HCT116 (cell line): ENCODE measurements around the gene LDAH. TPM values are rescaled to one million over a fixed set of nuclear protein-coding genes. Genes with fewer than 3 reads are reported as not detected.

Experiments
- ATAC-seq: fragments of 200-7000 bp; cut with Tn5 transposase; 2 replicates; pipeline ENCODE4 v1.9.1; 2020; ENCODE audit warnings: mild to moderate bottlenecking, moderate library complexity
- BruUV-seq: library from RNA; stranded (reverse); fragments of 400-500 nt; replicated peaks from 2 replicates; lab custom pipeline; 2021; lab: Mats Ljungman, UMichigan
- CTCF ChIA-PET: fragments of 300-600 bp; sonication (Branson Sonifier 250); formaldehyde crosslinking; loops from one replicate; lab custom pipeline; 2021; ENCODE audit warnings: antibody characterized with exemption; lab: Charles Lee
- POLR2A ChIA-PET: fragments of 300-600, 350-600 bp; sonication (Branson Sonifier 250); formaldehyde crosslinking; loops from one replicate; lab custom pipeline; 2021; ENCODE audit warnings: antibody characterized with exemption; lab: Charles Lee
- RAD21 ChIA-PET, 2 experiments: fragments of 300-600 bp; sonication (Branson Sonifier 250); formaldehyde crosslinking; loops; one replicate each; lab custom pipeline; 2023; ENCODE audit warnings: low total read pairs in 2 of 2; ENCODE audit not compliant: uncharacterized antibody in 2 of 2, unreplicated experiment in 2 of 2, low non-redundant PET in 1 of 2; lab: Charles Lee
- DNase-seq: peaks from one replicate; pipeline ENCODE4 v3.0.0-alpha.2; 2010; ENCODE audit warnings: low read depth, low spot score
- H2AFZ ChIP-seq: fragments of 200-600 bp; shearing (Covaris generic), sonication (generic); 2 replicates; pipeline ENCODE4 v1.6.1; 2017; ENCODE audit warnings: low read depth, mixed run types, mixed read lengths, antibody characterized with exemption, low read length; ENCODE audit not compliant: poor library complexity, severe bottlenecking
- H3K27ac ChIP-seq: 2 replicates; pipeline ENCODE4 v1.5.1; 2012; ENCODE audit warnings: low read depth, low read length
- H3K27me3 ChIP-seq: fragments of 200-600 bp; sonication (generic); 2 replicates; pipeline ENCODE4 v1.6.1; 2016; ENCODE audit warnings: mixed run types, low read length, mixed read lengths; ENCODE audit not compliant: insufficient read depth
- H3K36me3 ChIP-seq, 2 experiments: fragments of 200-500 bp in 1 of 2; fragments of 200-600 bp in 1 of 2; sonication (Bioruptor generic) in 1 of 2; sonication (generic) in 1 of 2; 2 replicates each; pipeline versions ENCODE4 v1.5.1 to v1.6.1; 2014 to 2016; ENCODE audit warnings: low read length in 2 of 2, inconsistent platforms in 1 of 2, mixed read lengths in 1 of 2, mixed run types in 1 of 2; ENCODE audit not compliant: insufficient read depth in 2 of 2, control insufficient read depth in 1 of 2
- H3K4me1 ChIP-seq, 2 experiments: fragments of 200-600 bp in 1 of 2; sonication (generic) in 1 of 2; 2 replicates each; pipeline versions ENCODE4 v1.5.1 to v1.6.1; 2012 to 2017; ENCODE audit warnings: low read length in 2 of 2, inconsistent platforms in 1 of 2, mild to moderate bottlenecking in 1 of 2, mixed read lengths in 1 of 2, mixed run types in 1 of 2, moderate library complexity in 1 of 2; ENCODE audit not compliant: insufficient read depth in 2 of 2, control insufficient read depth in 1 of 2
- H3K4me2 ChIP-seq: fragments of 200-600 bp; sonication (generic); 2 replicates; pipeline ENCODE4 v1.6.1; 2017; ENCODE audit warnings: mixed run types, low read length, mixed read lengths
- H3K4me3 ChIP-seq, 2 experiments: fragments of 200-600 bp in 1 of 2; sonication (generic) in 1 of 2; replicated peaks in 1 of 2; 2 replicates each; pipeline ENCODE4 v1.5.1; 2011 to 2016; ENCODE audit warnings: low read length in 2 of 2, control low read depth in 1 of 2, low read depth in 1 of 2, mild to moderate bottlenecking in 1 of 2, mixed read lengths in 1 of 2, mixed run types in 1 of 2
- H3K79me2 ChIP-seq: fragments of 200-600 bp; sonication (generic); 2 replicates; pipeline ENCODE4 v1.6.1; 2017; ENCODE audit warnings: mild to moderate bottlenecking, mixed run types, low read length, moderate library complexity, mixed read lengths; ENCODE audit not compliant: insufficient read depth
- H3K9ac ChIP-seq: fragments of 200-600 bp; sonication (generic); 2 replicates; pipeline ENCODE4 v1.6.1; 2016; ENCODE audit warnings: low read length, mixed read lengths
- H3K9me2 ChIP-seq: fragments of 200-600 bp; sonication (generic), shearing (Covaris generic); 2 replicates; pipeline ENCODE4 v1.6.1; 2017; ENCODE audit warnings: mixed run types, mild to moderate bottlenecking, moderate library complexity; ENCODE audit not compliant: insufficient read depth
- H3K9me3 ChIP-seq, 2 experiments: fragments of 200-500 bp in 1 of 2; fragments of 200-600 bp in 1 of 2; sonication (Bioruptor generic) in 1 of 2; sonication (generic) in 1 of 2; 2 replicates each; pipeline ENCODE4 v1.6.1; 2014 to 2017; ENCODE audit warnings: low read length in 2 of 2, mixed read lengths in 2 of 2, inconsistent platforms in 1 of 2, low read depth in 1 of 2, mild to moderate bottlenecking in 1 of 2, mixed run types in 1 of 2, moderate library complexity in 1 of 2; ENCODE audit not compliant: control insufficient read depth in 1 of 2, insufficient read depth in 1 of 2
- H4K20me1 ChIP-seq: fragments of 200-600 bp; sonication (generic), shearing (Covaris generic); 2 replicates; pipeline ENCODE4 v1.6.1; 2017; ENCODE audit warnings: mixed run types, mild to moderate bottlenecking, moderate library complexity; ENCODE audit not compliant: insufficient read depth
- CBX3 ChIP-seq: IDR thresholded peaks from 2 replicates; pipeline ENCODE4 v1.6.1; 2012; ENCODE audit warnings: low read depth
- CEBPB ChIP-seq: IDR thresholded peaks from 2 replicates; pipeline ENCODE4 v1.6.1; 2012; ENCODE audit warnings: low read depth
- EGR1 ChIP-seq: IDR thresholded peaks from 2 replicates; pipeline ENCODE4 v1.6.1; 2012; ENCODE audit warnings: low read depth
- ELF1 ChIP-seq: IDR thresholded peaks from 2 replicates; pipeline ENCODE4 v1.6.1; 2012; ENCODE audit warnings: low read depth, borderline replicate concordance
- FOSL1 ChIP-seq: IDR thresholded peaks from 2 replicates; pipeline ENCODE4 v1.6.1; 2012; ENCODE audit warnings: low read depth
- JUND ChIP-seq: IDR thresholded peaks from 2 replicates; pipeline ENCODE4 v1.6.1; 2012
- POLR2AphosphoS5 ChIP-seq: IDR thresholded peaks from 2 replicates; pipeline ENCODE4 v1.6.1; 2011; ENCODE audit warnings: mild to moderate bottlenecking, low read depth, low read length, moderate library complexity
- SP1 ChIP-seq: IDR thresholded peaks from 2 replicates; pipeline ENCODE4 v1.6.1; 2012; ENCODE audit warnings: low read depth
- intact Hi-C: fragments of 100-400 bp; cut with micrococcal nuclease; formaldehyde crosslinking; loops from 2 replicates; pipeline ENCODE4 v1.10.0; 2022
- total RNA-seq: library from RNA; stranded (reverse); gene quantifications from one replicate; pipeline ENCODE4 v1.2.1, GENCODE V29; 2021; ENCODE audit not compliant: unreplicated experiment
- TF ChIP-seq, protein P1 (sequence below): IDR thresholded peaks from 2 replicates; pipeline ENCODE4 v1.6.1; 2012
- TF ChIP-seq, protein P2 (sequence below), 3 experiments: fragments of 200-600 bp in 1 of 3; sonication (generic) in 1 of 3; IDR thresholded peaks in 2 of 3; conservative IDR thresholded peaks in 1 of 3; 2 replicates each; pipeline ENCODE4 v1.5.1; 2012 to 2017; ENCODE audit warnings: low read depth in 2 of 3, low read length in 2 of 3, antibody characterized with exemption in 1 of 3, borderline replicate concordance in 1 of 3, control low read depth in 1 of 3, mild to moderate bottlenecking in 1 of 3, mixed read lengths in 1 of 3, mixed run types in 1 of 3, moderate library complexity in 1 of 3; ENCODE audit not compliant: insufficient read depth in 1 of 3
- TF ChIP-seq, protein P3 (sequence below): IDR thresholded peaks from 2 replicates; pipeline ENCODE4 v1.6.1; 2011; ENCODE audit warnings: mild to moderate bottlenecking, low read length, moderate library complexity; ENCODE audit not compliant: insufficient replicate concordance; ENCODE audit errors: extremely low read depth
- TF ChIP-seq, protein P4 (sequence below): IDR thresholded peaks from 2 replicates; pipeline ENCODE4 v1.6.1; 2012; ENCODE audit warnings: low read depth

LDAH gene
- total RNA-seq, 1 experiment from 2014 or later: 25.7 TPM

DNA sequence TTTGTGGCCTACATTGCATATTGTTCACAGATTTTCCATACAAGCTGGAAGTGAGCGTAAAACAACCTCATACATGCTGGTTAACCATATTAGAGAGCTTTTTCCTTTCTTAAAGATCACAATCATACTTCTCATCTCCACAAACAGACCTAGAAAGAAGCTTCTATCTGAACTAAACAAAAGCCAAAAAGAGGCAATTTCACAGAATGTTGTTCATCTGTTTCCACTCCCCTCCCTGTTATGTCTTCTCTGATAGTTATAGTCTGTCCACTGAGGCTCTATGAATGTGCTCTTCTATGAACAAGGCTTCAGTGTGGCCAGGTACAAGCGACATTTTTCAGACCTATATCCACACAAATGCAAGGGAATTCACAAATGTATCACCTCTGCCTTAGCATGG lies 63.4 kb downstream of the LDAH start:
- Histone ChIP-seq H3K4me2 (no peak overlapping the region), H3K27me3 (no peaks in the 10 kb centered on the region), H3K36me3 (no peaks in the 10 kb centered on the region), H3K27ac (no peak overlapping the region), H3K79me2 (no peaks in the 10 kb centered on the region), H3K4me1 (no peaks in the 10 kb centered on the region), H3K9me2 (no peaks in the 10 kb centered on the region), H4K20me1 (no peaks in the 10 kb centered on the region), H3K9me3 (no peaks in the 10 kb centered on the region), H2AFZ (no peak overlapping the region), H3K4me3 (no peak overlapping the region), H3K9ac (no peak overlapping the region)
- CTCF ChIA-PET: interaction anchor here (1.2 to 1.6 kb wide), 2 partner anchors 10 to 22 kb away, joined by 3 to 6 read pairs; no protein-coding TSS in a partner anchor
- TF ChIP-seq CEBPB (no peak), JUND (no peak)
- TF ChIP-seq, protein P1, sequence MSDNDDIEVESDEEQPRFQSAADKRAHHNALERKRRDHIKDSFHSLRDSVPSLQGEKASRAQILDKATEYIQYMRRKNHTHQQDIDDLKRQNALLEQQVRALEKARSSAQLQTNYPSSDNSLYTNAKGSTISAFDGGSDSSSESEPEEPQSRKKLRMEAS: no peak
- no TSS peak for BruUV-seq
- no peak for ATAC-seq
- no peak for DNase-seq
- POLR2A ChIA-PET: no interaction called here
- RAD21 ChIA-PET: no interaction called here
- intact Hi-C loops: no loop called here

- Histone ChIP-seq H2AFZ (no peak overlapping the region), H3K4me2 (no peak overlapping the region), H3K4me1 (no peaks in the 10 kb centered on the region), H3K9ac (no peak overlapping the region), H3K36me3 (no peaks in the 10 kb centered on the region), H4K20me1 (no peaks in the 10 kb centered on the region), H3K9me2 (no peaks in the 10 kb centered on the region), H3K4me3 (no peak overlapping the region), H3K79me2 (no peaks in the 10 kb centered on the region), H3K27ac (no peak overlapping the region), H3K9me3 (no peaks in the 10 kb centered on the region), H3K27me3 (no peaks in the 10 kb centered on the region)
- DNase-seq: no peak
- no TSS peak for BruUV-seq
- POLR2A ChIA-PET: no interaction called here
- intact Hi-C loops: no loop called here
- CTCF ChIA-PET: interaction anchor here (1.2 to 1.6 kb wide), 2 partner anchors 9 to 22 kb away, joined by 3 to 6 read pairs; no protein-coding TSS in a partner anchor
- no peak for ATAC-seq
- RAD21 ChIA-PET: no interaction called here
- TF ChIP-seq SP1: no peak
- TF ChIP-seq EGR1: no peak
- no peak for TF ChIP-seq JUND
- TF ChIP-seq, protein P2, sequence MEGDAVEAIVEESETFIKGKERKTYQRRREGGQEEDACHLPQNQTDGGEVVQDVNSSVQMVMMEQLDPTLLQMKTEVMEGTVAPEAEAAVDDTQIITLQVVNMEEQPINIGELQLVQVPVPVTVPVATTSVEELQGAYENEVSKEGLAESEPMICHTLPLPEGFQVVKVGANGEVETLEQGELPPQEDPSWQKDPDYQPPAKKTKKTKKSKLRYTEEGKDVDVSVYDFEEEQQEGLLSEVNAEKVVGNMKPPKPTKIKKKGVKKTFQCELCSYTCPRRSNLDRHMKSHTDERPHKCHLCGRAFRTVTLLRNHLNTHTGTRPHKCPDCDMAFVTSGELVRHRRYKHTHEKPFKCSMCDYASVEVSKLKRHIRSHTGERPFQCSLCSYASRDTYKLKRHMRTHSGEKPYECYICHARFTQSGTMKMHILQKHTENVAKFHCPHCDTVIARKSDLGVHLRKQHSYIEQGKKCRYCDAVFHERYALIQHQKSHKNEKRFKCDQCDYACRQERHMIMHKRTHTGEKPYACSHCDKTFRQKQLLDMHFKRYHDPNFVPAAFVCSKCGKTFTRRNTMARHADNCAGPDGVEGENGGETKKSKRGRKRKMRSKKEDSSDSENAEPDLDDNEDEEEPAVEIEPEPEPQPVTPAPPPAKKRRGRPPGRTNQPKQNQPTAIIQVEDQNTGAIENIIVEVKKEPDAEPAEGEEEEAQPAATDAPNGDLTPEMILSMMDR (IDR thresholded peaks at IDR 0.05 in 2 of 3, conservative IDR thresholded peaks at IDR 0.05 in 1 of 3; ENCODE audit: borderline replicate concordance in 1 of 3, insufficient read depth in 1 of 3, low read depth in 2 of 3, low read length in 2 of 3): no peak
- no peak for TF ChIP-seq FOSL1
- TF ChIP-seq, protein P3, sequence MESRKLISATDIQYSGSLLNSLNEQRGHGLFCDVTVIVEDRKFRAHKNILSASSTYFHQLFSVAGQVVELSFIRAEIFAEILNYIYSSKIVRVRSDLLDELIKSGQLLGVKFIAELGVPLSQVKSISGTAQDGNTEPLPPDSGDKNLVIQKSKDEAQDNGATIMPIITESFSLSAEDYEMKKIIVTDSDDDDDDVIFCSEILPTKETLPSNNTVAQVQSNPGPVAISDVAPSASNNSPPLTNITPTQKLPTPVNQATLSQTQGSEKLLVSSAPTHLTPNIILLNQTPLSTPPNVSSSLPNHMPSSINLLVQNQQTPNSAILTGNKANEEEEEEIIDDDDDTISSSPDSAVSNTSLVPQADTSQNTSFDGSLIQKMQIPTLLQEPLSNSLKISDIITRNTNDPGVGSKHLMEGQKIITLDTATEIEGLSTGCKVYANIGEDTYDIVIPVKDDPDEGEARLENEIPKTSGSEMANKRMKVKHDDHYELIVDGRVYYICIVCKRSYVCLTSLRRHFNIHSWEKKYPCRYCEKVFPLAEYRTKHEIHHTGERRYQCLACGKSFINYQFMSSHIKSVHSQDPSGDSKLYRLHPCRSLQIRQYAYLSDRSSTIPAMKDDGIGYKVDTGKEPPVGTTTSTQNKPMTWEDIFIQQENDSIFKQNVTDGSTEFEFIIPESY: no peak
- TF ChIP-seq POLR2AphosphoS5: no peak
- TF ChIP-seq CBX3: no peak
- TF ChIP-seq ELF1: no peak
- TF ChIP-seq CEBPB: no peak
- TF ChIP-seq, protein P1: no peak
- TF ChIP-seq, protein P4, sequence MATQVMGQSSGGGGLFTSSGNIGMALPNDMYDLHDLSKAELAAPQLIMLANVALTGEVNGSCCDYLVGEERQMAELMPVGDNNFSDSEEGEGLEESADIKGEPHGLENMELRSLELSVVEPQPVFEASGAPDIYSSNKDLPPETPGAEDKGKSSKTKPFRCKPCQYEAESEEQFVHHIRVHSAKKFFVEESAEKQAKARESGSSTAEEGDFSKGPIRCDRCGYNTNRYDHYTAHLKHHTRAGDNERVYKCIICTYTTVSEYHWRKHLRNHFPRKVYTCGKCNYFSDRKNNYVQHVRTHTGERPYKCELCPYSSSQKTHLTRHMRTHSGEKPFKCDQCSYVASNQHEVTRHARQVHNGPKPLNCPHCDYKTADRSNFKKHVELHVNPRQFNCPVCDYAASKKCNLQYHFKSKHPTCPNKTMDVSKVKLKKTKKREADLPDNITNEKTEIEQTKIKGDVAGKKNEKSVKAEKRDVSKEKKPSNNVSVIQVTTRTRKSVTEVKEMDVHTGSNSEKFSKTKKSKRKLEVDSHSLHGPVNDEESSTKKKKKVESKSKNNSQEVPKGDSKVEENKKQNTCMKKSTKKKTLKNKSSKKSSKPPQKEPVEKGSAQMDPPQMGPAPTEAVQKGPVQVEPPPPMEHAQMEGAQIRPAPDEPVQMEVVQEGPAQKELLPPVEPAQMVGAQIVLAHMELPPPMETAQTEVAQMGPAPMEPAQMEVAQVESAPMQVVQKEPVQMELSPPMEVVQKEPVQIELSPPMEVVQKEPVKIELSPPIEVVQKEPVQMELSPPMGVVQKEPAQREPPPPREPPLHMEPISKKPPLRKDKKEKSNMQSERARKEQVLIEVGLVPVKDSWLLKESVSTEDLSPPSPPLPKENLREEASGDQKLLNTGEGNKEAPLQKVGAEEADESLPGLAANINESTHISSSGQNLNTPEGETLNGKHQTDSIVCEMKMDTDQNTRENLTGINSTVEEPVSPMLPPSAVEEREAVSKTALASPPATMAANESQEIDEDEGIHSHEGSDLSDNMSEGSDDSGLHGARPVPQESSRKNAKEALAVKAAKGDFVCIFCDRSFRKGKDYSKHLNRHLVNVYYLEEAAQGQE: no peak
These were observed 63.9 kb downstream of the LDAH start for GRCh38 chr2:20758997-20759396.
